Hepatocyte (in vitro differentiated cells): ENCODE measurements around the gene AGAP4.

Source experiments
- EZH2 ChIP-seq: fragments of 200-600 bp; sonication (generic); IDR thresholded peaks from 2 replicates; pipeline ENCODE4 v1.6.1; 2016; ENCODE audit warnings: antibody characterized with exemption, mild to moderate bottlenecking, borderline replicate concordance
- EZH2phosphoT487 ChIP-seq: fragments of 200-600 bp; sonication (generic); IDR thresholded peaks from one replicate; pipeline ENCODE4 v1.6.1; 2018; ENCODE audit warnings: antibody characterized with exemption, mild to moderate bottlenecking, low read depth, moderate library complexity; ENCODE audit not compliant: unreplicated experiment, severe bottlenecking
- TF ChIP-seq, protein P1 (sequence below): fragments of 200-600 bp; sonication (generic); IDR thresholded peaks from 2 replicates; pipeline ENCODE4 v1.5.1; 2016; ENCODE audit warnings: antibody characterized with exemption, mild to moderate bottlenecking; ENCODE audit not compliant: poor library complexity

DNA sequence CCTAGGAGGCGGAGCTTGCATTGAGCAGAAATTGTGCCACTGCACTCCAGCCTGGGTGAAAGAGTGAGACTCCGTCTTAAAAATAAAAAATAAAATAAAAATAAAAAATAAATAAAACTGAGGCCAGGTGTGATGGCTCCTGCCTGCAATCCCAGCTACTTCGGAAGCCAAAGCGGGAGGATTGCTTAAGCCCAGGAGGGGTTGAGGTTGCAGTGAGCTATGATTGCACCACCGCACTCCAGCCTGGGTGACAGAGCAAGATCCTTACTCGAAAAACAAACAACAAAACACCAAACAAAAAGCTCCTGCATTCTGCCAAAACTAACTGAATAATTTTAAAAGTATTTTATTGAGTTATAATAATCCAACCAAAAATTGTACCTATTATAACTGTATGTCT lies 36.2 kb downstream of the AGAP4 start:
- TF ChIP-seq, protein P1, sequence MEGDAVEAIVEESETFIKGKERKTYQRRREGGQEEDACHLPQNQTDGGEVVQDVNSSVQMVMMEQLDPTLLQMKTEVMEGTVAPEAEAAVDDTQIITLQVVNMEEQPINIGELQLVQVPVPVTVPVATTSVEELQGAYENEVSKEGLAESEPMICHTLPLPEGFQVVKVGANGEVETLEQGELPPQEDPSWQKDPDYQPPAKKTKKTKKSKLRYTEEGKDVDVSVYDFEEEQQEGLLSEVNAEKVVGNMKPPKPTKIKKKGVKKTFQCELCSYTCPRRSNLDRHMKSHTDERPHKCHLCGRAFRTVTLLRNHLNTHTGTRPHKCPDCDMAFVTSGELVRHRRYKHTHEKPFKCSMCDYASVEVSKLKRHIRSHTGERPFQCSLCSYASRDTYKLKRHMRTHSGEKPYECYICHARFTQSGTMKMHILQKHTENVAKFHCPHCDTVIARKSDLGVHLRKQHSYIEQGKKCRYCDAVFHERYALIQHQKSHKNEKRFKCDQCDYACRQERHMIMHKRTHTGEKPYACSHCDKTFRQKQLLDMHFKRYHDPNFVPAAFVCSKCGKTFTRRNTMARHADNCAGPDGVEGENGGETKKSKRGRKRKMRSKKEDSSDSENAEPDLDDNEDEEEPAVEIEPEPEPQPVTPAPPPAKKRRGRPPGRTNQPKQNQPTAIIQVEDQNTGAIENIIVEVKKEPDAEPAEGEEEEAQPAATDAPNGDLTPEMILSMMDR: no peak
- TF ChIP-seq EZH2 (no peak), EZH2phosphoT487 (no peak)
